Stimulated activated CD4-positive, alpha-beta T cell treated with anti-CD3 and anti-CD28 coated beads, TNF-alpha, amount 100 ng/mL, for 1 hour (primary cell): ENCODE data around the gene PPP1R16B.

Experiments
- DNase-seq, 3 donors: peaks; one replicate each; pipeline ENCODE4 v3.0.0-alpha.2; 2020; ENCODE audit warnings: low read depth in 3 of 3, low spot score in 1 of 3

The PPP1R16B gene

GRCh38 chr20:38894091-38894847 lies 88.8 kb downstream of the PPP1R16B start:
- DNase-seq: no peak

DNA sequence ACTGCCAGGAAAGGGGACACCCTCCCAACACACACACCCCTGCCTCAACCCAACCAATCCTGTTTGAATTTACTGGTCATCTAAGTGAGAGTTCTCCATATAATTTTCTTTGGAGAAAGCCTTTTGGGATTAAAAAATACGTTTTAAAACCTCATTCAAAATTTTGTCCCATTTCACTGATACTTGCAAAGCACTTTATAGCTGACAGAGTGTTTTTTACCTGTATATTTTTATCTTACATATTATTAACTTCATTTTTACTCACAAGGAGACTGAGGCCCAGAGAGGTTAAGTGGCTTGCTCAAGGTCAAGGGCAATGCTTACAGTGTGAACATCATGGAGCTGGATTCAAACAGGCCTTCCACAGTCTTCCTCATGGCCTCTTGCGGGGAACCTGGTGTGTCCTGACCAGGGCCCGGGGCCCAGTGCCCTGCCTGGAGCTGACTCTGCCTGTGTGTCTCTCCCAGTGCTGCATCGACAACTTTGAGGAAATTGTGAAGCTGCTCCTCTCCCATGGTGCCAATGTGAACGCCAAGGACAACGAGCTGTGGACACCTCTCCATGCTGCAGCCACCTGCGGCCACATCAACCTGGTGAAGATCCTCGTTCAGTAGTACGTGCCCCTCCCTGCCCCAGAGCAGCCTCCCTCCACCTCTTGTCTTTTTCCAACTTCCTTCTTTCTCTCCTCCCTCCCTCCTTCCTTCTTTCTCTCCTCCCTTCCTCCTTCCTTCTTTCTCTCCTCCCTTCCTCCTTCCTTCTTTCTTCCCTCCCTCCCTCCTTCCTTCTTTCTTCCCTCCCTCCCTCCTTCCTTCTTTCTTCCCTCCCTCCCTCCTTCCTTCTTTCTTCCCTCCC lies 89.8 kb downstream of the PPP1R16B start:
- no peak for DNase-seq

- no peak for DNase-seq
Measured at GRCh38 chr20:38896009-38896594, 90.6 kb downstream of the PPP1R16B start.

GRCh38 chr20:38897267-38897666 lies 91.8 kb downstream of the PPP1R16B start:
- DNase-seq: no peak

DNA sequence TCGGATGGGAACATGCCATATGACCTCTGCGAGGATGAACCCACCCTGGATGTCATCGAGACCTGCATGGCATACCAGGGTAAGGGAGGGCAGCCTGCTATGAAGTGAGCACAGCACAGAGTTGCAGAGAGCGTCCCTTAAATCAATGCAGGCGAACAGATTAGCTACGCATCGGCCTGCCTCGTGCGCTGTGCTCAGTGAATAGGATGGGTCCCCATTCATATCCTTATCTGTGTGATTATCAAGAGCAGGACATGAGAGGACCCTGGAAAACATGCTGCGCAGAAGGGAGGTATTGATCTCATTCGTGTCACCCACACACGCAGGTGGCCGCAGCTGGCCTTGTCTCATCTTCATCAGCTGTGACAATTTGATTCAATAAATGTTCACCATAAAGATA lies 95.1 kb downstream of the PPP1R16B start:
- DNase-seq: no peak

GRCh38 chr20:38902601-38903000 lies 97.1 kb downstream of the PPP1R16B start:
- DNase-seq: no peak

DNA sequence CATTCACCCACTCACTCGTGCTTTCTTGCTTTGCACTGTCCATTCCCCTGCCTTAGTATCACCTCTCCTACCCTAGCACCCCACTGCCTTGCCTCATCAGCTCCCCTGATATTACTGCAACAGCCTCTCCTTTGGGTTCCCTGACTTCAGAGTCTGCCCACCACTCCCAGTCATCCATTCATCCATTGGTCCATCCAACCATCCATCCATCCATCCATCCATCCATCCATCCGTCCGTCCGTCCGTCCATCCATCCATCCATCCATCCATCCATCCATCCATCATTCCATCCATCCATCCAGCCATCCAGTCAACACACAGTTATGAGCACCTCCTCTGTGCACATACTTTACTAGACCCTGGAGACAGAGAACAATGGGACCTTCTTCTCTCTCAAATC lies 97.8 kb downstream of the PPP1R16B start:
- no peak for DNase-seq

- no peak for DNase-seq
Measured at GRCh38 chr20:38905375-38905774, 99.9 kb downstream of the PPP1R16B start.

- no peak for DNase-seq
Measured at GRCh38 chr20:38907918-38908677, 102.6 kb downstream of the PPP1R16B start.

DNA sequence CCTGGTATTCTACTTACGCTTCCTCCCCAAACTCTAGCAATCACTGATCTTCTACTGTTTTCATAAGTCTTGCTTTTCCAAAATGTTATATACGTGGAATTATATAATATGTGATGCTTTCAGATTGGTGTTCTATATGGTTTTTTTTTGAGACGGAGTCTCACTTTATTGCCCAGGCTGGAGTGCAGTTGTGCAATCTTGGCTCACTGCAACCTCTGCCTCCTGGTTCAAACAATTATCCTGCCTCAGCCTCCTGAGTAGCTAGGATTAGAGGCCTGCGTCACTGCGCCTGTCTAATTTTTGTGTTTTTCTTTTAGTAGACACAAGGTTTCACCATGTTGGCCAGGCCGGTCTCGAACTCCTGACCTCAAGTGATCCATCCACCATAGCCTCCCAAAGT lies 109.9 kb downstream of the PPP1R16B start:
- DNase-seq: no peak

DNA sequence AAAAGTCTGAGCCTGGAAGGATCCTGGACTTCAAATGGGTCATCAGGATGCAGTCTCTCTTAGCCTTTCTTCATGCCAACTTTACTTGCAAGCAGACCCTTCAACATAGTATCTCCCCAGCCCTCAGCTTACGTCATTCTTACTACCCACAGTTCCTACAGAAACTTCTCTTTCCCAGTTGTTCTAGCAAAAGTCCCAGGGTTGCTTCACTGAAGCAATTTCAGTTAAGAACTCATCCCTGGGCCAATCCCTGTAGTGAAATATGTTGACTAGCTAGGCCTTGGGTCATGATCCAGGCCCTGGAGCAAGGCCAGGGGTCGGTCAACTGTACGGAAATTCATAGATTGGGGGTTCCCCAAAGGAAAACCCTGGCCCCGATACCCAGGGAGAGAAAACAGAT lies 112.2 kb downstream of the PPP1R16B start:
- no peak for DNase-seq

- no peak for DNase-seq
Measured at GRCh38 chr20:38918172-38918571, 112.7 kb downstream of the PPP1R16B start.

DNA sequence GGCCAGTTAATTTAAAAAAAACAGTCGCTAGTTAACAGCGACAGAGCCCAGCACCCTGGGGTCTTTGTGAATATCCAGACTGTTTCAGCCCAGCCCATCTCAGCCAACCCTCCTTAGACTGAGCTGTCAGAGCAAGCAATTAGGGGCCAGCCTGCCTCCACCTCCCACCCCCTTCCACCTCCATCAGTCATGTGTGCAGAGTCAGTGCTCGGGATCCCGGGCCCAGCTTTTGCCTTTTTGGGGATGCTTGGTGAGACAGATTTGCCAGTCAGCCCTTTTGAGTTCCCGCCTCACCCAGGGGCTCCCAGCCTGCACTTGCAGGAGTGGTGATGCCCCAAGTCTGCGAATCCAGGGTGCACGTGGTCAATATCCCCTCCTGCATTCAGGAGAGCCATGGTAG lies 114.2 kb downstream of the PPP1R16B start:
- DNase-seq: no peak

DNA sequence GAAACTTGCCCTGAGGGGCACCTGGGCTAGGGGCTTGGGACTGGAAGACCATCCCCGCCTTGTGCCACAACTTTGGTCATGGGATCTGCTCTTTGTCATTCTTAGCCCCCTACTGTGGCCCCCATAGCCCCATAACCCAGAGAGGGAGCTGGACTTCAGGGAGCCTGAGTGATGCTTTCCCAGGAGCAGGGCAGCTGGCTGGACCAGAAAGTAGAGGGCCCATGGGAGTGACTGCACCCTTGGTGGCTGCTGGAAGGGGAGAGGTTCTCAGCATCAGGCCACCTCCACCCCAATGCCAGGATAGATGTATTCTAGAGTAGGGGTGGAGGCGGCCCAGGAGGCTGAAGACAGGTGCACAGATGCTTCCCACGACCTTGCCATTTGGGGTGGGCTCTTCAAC lies 114.9 kb downstream of the PPP1R16B start:
- no peak for DNase-seq

- no peak for DNase-seq
Measured at GRCh38 chr20:38920851-38921250, 115.4 kb downstream of the PPP1R16B start.

GRCh38 chr20:38924718-38925117 lies 119.2 kb downstream of the PPP1R16B start:
- no peak for DNase-seq

GRCh38 chr20:38926142-38926933 lies 120.8 kb downstream of the PPP1R16B start, which contains the start of gene FAM83D:
Gene FAM83D, plus strand, starts transcription at chr20:38926417. Its CDS starts 26 bp downstream, at chr20:38926443.
- peak; percentile 67 to 90 (median 78) for DNase-seq

DNA sequence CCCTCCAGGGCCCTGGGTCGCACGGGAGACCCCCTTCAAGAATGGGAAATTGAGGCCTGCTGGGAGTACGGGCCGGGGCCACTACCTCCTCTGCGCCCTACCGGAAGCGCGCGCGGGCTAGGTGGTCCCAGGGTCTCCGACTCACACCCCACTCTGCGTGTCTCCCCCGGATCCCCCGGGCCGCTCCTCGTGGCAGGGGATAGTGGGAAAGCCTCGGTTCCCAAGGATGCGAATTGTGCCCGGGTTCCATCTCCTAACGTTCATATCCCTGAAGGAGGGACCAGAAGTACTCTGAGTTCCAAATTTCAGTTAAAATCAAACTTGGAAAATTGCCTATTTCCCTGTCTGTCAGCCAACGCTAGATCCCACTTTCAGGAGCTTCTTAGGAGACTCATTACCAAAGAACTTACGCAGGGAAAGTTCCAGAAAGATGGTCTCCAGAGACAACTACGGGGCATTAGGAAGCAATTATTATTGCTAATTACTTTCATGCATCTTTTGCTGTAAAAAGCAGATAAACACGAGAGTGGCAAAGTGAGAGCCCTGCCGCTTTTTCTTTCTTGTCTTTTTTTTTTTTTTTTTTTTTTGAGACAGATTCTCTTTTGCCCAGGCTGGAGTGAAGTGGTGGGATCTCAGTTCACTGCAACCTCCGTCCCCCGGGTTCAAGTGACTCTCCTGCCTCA lies 121.6 kb downstream of the PPP1R16B start:
- no peak for DNase-seq

- DNase-seq: no peak
Measured at GRCh38 chr20:38927902-38928578, 122.5 kb downstream of the PPP1R16B start.
